Spinal cord (tissue), 10 donors: ENCODE data around the gene TERF2IP. TPM values are rescaled to one million over a fixed set of nuclear protein-coding genes. Genes with fewer than 3 reads are reported as not detected.
A peak's percentile ranks its signal among the peaks of the same experiment; 100 is the strongest.

Source experiments
- DNase-seq, 6 donors: peaks; one replicate each; pipeline versions ENCODE4 v3.0.0 to v3.0.0-alpha.2; 2013 to 2015; ENCODE audit warnings: low spot score in 6 of 6, low read depth in 4 of 6
- H3K27ac ChIP-seq: one replicate; pipeline ENCODE4 v1.5.1; 2013; ENCODE audit warnings: low read depth, low read length, control low read depth
- H3K27me3 ChIP-seq: one replicate; pipeline ENCODE4 v1.6.1; 2013; ENCODE audit warnings: low read length; ENCODE audit not compliant: control insufficient read depth, insufficient read depth
- H3K36me3 ChIP-seq: one replicate; pipeline ENCODE4 v1.6.1; 2013; ENCODE audit warnings: low read length; ENCODE audit not compliant: control insufficient read depth, insufficient read depth
- H3K4me1 ChIP-seq: one replicate; pipeline ENCODE4 v1.6.1; 2013; ENCODE audit warnings: low read length; ENCODE audit not compliant: control insufficient read depth, insufficient read depth
- H3K4me3 ChIP-seq: one replicate; pipeline ENCODE4 v1.5.1; 2013; ENCODE audit warnings: low read depth, low read length, control low read depth
- H3K9me3 ChIP-seq: one replicate; pipeline ENCODE4 v1.6.1; 2013; ENCODE audit warnings: low read length; ENCODE audit not compliant: control insufficient read depth, insufficient read depth
- WGBS: methylation state at CpG from one replicate; pipeline ENCODE4 v1.1.5; 2013; ENCODE audit warnings: missing lambda C conversion rate; ENCODE audit not compliant: insufficient coverage; 5-methylcytosine and 5-hydroxymethylcytosine counted together
- polyA plus RNA-seq, 2 donors: library from polyadenylated mRNA; unstranded; fragments of 120-200 nt; gene quantifications; one replicate each; pipeline ENCODE4 v1.2.1, GENCODE V29; 2013; ENCODE audit not compliant: insufficient read length in 2 of 2
- total RNA-seq, 2 donors: library from RNA; depleted of rRNA in 1 of 2; stranded (reverse); fragments of 120-200 nt in 1 of 2; fragments of >200 nt in 1 of 2; gene quantifications; one replicate each; pipeline versions ENCODE4 v1.2.3 to v1.2.4, GENCODE V29; 2013 to 2014
- donor health status: healthy.

Gene TERF2IP
- total and polyA plus RNA-seq, 4 donors = 115 to 259 (median 172) TPM

GRCh38 chr16:75618780-75619179, 28.8 kb upstream of the TERF2IP start:
- no CpG with 5 or more reads among the region's 2 CpGs for WGBS
- no peak for DNase-seq
- no peak overlapping the region for H3K27ac ChIP-seq
- H3K4me3 ChIP-seq = no peak overlapping the region
- peaks cover 17% of the 10 kb centered on the region for H3K4me1 ChIP-seq
- H3K9me3 ChIP-seq = no peaks in the 10 kb centered on the region
- peaks cover 39% of the 10 kb centered on the region for H3K36me3 ChIP-seq
- no peaks in the 10 kb centered on the region for H3K27me3 ChIP-seq

GRCh38 chr16:75620326-75621169, 27.0 kb upstream of the TERF2IP start:
- Histone ChIP-seq H3K4me3 (no peak overlapping the region), H3K27ac (no peak overlapping the region), H3K4me1 (peaks cover 17% of the 10 kb centered on the region), H3K36me3 (peaks cover 27% of the 10 kb centered on the region), H3K27me3 (no peaks in the 10 kb centered on the region), H3K9me3 (no peaks in the 10 kb centered on the region)
- 94% methylated on average over 18 of the region's 20 CpGs for WGBS
- DNase-seq = no peak

- DNase-seq = peak in 2 of 6 donors; percentile 28 to 59
These were observed 26.4 kb upstream of the TERF2IP start for GRCh38 chr16:75621170-75621477.

GRCh38 chr16:75622761-75623605, 24.6 kb upstream of the TERF2IP start, which contains the start of gene ADAT1:
TSS of gene ADAT1 (minus strand) at chr16:75623281. CDS start at chr16:75620799, 2,482 bp downstream.
- Histone ChIP-seq H3K4me3 (peak within 1 kb of the TSS; percentile 90), H3K4me1 (peaks cover 17% of the 10 kb centered on the region), H3K27ac (peak within 1 kb of the TSS; percentile 96), H3K36me3 (peaks cover 28% of the 10 kb centered on the region), H3K9me3 (no peaks in the 10 kb centered on the region), H3K27me3 (no peaks in the 10 kb centered on the region)
- WGBS = 0% methylated on average over 58 of the region's 62 CpGs
- peak; percentile 93 to 100 (median 98) for DNase-seq

More at GRCh38 chr16:75621170-75621477, 26.4 kb upstream of the TERF2IP start:
- peaks cover 17% of the 10 kb centered on the region for H3K4me1 ChIP-seq
- no peak overlapping the region for H3K27ac ChIP-seq
- H3K27me3 ChIP-seq = no peaks in the 10 kb centered on the region
- H3K9me3 ChIP-seq = no peaks in the 10 kb centered on the region
- peaks cover 22% of the 10 kb centered on the region for H3K36me3 ChIP-seq
- no peak overlapping the region for H3K4me3 ChIP-seq
- no CpG with 5 or more reads among the region's 2 CpGs for WGBS

- Histone ChIP-seq H3K4me3 (no peak overlapping the region), H3K9me3 (no peaks in the 10 kb centered on the region), H3K27ac (no peak overlapping the region), H3K36me3 (peaks cover 28% of the 10 kb centered on the region), H3K4me1 (peaks cover 17% of the 10 kb centered on the region), H3K27me3 (no peaks in the 10 kb centered on the region)
- DNase-seq = no peak
- whole genome bisulfite sequencing = 96% methylated on average over 3 of the region's 4 CpGs
These were observed 22.6 kb upstream of the TERF2IP start for GRCh38 chr16:75624921-75625334.

- no peak overlapping the region for H3K4me3 ChIP-seq
- peaks cover 45% of the 10 kb centered on the region for H3K36me3 ChIP-seq
- H3K4me1 ChIP-seq = peaks cover 13% of the 10 kb centered on the region
- DNase-seq = no peak
- H3K27ac ChIP-seq = no peak overlapping the region
- H3K9me3 ChIP-seq = no peaks in the 10 kb centered on the region
- H3K27me3 ChIP-seq = no peaks in the 10 kb centered on the region
- WGBS = 93% methylated on average over 4 of the region's 4 CpGs
These were observed 20.8 kb upstream of the TERF2IP start for GRCh38 chr16:75626806-75627205.

- no peak overlapping the region for H3K27ac ChIP-seq
- WGBS = no CpG with 5 or more reads among the region's 3 CpGs
- no peak overlapping the region for H3K4me3 ChIP-seq
These were observed 19.7 kb upstream of the TERF2IP start for GRCh38 chr16:75627851-75628250.

GRCh38 chr16:75628351-75628750, 19.2 kb upstream of the TERF2IP start:
- Histone ChIP-seq H3K36me3 (peaks cover 51% of the 10 kb centered on the region), H3K27ac (no peak overlapping the region), H3K4me3 (no peak overlapping the region), H3K4me1 (peaks cover 4% of the 10 kb centered on the region), H3K9me3 (no peaks in the 10 kb centered on the region), H3K27me3 (no peaks in the 10 kb centered on the region)
- no peak for DNase-seq
- WGBS = 100% methylated on average over 4 of the region's 4 CpGs

More at GRCh38 chr16:75627851-75628250, 19.7 kb upstream of the TERF2IP start:
- peaks cover 5% of the 10 kb centered on the region for H3K4me1 ChIP-seq
- no peak for DNase-seq
- H3K9me3 ChIP-seq = no peaks in the 10 kb centered on the region
- H3K27me3 ChIP-seq = no peaks in the 10 kb centered on the region
- H3K36me3 ChIP-seq = peaks cover 51% of the 10 kb centered on the region

- DNase-seq = no peak
- H3K36me3 ChIP-seq = peaks cover 59% of the 10 kb centered on the region
- no peaks in the 10 kb centered on the region for H3K4me1 ChIP-seq
- H3K4me3 ChIP-seq = no peak overlapping the region
- WGBS = 89% methylated on average over 7 of the region's 10 CpGs
- H3K27me3 ChIP-seq = no peaks in the 10 kb centered on the region
- H3K27ac ChIP-seq = no peak overlapping the region
- H3K9me3 ChIP-seq = no peaks in the 10 kb centered on the region
These were observed 18.4 kb upstream of the TERF2IP start for GRCh38 chr16:75629132-75629531.
